NCI-H446 treated with DMSO at 0.1 percent for 48 hours (cell line): ENCODE results near the gene NPHP1.
"Not testable (repeated sequence)": the region's sequence is repeated elsewhere in the genome, so short reads cannot be mapped to it uniquely, and the experiment has no call there.

Experiments
- DNase-seq: peaks from one replicate; lab custom pipeline; 2025; lab: John Stamatoyannopoulos, UW

The NPHP1 gene

DNA sequence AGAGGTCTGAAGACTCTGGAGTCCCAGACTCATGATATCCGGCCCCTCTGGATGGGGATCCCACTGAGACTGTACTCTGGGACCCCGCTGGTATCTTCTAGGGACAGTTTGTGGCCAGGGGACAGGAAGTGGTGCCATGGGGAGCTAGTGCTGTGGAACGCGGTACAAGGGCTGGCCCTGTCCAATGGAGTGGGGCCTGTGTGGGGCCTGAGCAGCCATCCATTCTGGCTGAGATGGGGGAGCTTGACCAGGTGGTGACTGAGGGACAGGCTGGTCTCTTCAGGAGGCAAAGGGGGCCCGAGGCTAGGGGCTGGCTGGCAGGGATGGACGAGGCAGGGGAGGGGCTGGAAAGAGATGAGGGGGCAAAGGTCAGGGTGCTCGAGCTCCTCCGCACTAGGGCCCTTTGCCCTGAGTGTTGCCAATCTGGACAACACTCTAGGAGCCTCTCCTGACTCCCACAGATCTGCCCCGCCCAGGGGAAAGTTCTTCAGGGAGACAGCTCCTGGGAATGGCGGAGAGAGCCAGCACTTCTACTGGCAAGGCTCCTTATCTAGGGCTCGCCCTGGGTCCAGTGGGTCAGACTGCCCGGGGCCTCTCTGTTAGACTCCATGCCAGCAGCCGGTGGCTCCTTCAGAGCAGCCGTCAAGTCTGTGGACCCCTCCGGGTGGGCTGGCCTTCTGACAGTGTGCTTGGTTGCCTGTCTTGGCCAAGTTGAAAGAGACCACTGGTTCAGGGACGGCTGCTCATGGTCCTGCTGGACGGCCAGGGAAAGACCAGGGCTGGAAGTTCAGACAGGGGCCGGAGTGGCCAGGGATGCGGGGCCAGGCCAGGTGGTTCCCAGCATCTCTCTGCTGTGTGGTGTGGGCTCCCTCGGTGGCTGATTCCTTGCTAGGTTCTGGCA, 101.5 kb downstream of the NPHP1 start:
- no peak for DNase-seq

DNA sequence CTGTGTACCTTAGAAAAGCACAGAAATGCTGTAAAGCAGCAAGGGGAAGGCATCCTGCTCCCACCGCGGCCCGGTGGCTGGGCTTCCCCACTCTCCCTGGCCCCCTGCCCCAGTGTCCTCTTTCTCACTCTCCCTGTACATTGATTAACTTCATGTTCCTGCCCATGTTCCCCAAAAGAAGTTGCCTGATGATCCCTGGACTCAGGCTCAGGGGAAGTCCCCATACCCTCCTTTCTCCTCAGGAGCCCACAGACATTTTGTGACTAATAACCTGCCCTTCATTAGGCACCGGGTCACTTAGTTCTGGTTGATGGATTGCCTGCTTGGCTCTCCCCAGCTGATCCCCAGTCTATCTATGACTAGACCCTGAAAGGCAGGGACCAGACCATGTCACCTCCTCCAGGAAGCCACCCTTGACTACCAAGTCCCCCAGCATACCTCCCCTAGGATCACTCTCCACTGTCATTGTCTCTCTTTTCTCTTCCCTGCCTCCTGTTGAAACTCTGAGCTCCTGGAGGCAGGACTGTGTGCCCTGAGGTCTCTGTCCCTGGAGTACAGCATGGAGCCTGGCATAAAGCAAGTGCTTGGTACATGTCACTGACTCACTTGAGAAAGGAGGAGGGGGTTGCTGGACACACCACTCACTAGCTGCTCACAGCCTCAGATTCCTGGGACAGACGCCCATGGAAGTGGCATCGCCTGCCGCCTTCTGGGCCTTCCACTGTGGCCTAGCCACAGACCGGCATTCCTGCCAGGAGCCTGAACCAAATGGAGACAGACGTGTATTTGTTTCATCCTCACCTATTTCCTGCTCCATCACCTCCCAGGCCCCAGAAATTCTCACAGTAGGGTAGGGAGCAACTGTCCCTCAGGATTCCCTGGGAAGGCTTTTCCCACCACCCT, 102.7 kb downstream of the NPHP1 start:
- DNase-seq = peak; percentile 19

DNA sequence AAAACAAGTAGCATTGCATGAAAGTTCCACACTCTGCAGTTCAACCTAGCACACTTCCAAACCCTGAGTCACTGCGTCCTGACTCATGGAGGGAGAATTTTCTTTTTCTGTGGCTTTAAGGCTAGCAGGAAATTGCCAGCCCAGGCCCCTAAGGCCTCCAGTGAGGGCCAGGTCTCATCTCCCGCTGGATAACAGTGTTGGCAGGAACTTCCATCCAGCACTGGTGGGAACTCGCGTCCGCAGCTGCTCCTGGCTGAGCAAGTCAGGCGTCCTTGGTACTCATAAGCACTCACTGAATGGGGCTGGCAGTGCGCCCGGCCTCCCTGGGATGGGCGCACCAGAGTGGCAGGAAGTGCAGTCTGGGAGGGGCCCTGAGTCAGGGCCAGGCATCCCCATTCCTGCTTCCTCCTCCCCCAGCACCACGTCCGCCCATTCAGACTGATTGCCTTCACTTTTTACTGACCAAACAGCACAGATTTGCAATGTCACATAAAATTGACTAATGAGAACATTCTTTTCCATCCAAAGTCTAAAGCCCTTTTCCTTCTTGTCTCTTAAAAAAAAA, 103.5 kb downstream of the NPHP1 start:
- DNase-seq = peak; percentile 98

DNA sequence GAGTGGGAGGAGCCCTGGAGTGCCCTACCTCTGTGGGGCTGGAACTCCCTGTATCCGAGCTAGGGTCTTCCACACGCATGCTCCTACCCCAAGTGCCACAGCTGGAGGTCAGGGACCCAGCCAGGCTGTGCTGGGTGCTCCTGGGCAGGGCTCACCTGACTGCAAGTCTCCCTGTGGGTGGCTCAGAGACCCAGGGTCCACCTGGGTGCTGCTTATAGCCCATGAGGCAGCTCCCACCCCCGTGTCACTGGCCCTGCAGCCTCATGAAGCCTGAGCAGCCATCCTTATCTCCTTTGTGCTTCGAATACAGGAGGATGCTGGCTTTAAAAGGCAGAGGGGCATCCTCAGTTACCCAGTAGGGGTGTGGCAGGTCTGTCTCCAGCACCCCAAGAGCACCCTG, 103.9 kb downstream of the NPHP1 start:
- DNase-seq = not testable (repeated sequence)

DNA sequence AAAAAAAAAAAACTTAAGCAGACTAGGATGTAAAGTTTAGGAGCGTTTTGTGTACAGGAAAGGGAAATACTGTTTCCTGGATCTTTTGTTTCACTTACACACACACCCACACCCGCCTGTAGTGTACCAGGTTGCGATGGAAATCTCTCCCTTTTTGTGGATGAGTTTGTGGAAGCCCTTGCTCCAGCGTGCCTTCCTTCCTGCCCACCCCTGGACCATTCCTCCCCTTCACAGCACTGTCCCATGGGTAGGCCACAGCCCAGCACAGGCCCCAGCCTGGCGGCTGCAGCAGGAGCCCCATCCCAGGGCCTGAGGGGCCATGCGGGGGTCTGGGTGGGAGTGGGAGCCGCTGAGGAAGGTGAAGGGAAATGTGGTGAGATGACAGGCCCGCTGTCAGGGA, 104.3 kb downstream of the NPHP1 start:
- no peak for DNase-seq

DNA sequence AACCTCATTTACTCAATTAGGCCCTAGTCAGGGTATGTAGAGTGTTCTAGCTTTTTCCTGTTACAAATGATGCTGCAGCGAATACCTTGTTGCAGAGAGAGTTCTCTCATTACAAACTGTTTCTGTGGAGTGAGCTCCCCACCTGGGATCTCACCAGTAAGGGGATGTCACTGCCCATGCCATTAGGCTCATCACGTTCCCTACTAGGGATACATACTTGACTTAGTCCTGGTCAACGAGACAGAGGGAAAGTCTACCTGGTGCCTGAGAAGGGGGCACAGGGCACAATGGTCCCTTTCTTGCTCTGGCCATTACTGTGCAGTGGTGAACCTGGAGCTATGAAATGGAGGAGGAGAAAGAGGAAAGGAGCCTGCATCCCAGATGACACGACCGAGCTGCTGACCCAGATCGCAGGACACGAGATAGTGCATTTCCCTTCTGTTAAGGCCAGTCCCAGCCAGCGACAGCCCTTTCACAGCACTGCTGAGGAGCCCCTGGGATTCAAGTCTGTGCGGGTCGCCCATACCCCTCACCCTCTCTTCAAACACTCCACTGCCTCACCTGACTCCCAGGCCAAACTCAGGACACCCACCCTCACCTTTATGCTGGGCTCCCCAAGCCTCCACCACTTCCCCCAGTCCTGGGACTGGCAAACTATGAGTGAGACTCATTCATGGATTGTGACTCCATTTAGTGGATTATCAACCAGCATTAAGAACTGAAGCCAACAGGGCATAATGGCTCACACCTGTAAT, 105.2 kb downstream of the NPHP1 start:
- no peak for DNase-seq

DNA sequence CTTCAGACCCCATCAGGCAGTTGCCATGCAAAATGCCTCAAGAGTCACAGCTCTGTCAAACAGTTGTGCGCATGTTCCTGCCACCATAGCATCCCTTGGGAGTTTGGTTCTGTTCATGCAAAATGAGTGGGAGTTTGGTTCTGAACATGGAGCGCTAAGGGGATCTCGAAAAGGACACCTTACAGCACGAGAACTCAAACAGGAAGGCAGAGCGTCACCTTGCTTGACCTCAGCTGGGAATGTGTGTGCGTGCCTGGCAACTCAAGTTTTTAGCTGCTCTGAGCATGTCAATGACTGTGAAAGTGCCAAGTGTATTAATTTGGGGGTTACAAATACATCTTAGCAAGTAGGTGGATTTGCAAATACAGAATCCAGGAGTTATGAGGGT, 105.8 kb downstream of the NPHP1 start:
- no peak for DNase-seq

DNA sequence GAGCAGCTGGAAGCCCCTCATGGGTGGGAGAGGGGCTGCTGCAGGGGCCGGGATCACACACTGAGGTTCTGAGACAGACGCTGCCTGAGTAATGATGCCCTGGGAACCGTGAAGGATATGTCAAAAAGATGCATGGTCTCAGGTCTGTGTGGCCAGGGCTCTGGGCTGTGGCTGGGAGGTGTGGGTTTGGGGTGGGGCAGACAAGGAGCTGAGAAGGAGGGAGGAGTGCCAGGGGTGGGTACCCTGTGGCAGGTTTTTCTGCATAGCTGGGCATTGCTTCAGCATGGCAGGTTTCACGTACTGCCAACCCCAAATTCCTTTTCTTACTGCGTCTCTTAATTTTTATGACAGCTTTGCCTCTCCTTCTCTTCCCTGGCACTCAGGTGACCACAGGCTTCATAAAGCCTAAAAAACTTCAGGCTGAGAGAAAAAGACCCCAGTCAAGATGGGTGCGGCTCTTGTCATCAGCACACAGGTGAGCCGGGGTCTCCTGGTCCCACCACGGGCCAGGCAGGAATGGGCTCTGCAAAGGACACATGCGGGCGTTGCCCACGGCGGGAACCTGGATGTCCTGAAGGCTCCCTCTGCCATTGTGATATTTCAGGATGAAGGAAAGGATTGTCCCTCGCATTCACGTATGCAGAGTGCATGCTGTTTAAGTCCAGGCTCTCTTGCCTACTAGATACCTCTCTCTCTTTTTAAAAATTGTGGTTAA, 107.2 kb downstream of the NPHP1 start:
- no peak for DNase-seq

DNA sequence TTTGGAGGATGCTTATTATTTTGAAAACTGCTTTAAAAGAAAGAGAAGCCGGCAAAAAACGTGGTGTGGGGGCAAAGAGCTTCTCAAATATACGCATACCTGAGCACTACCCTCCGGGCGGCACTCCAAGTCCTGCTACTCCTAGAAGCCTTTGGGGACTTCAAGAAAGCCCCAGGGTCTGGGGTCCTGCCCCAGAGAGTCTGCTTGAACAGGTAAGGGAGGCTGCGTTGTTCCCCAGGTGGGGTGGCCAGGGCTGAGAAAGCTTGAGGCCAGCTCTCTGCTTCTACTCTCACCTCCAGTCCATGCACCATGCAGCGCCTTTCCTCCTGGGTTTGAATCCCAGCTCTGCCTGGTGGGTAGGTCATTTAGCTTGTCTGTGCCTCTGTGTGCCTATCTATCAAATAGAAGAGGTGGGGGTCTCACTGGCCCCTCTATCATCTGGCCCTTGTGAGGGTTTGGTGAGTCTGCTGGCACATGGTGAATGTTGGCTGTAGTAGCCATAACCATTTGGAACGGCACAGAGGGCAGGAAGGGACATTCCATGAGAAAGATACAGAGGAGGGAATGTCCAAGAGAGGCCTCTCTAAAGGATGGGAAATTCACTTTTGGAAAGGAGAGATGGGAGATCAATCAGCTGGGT, 108.7 kb downstream of the NPHP1 start:
- DNase-seq = no peak

DNA sequence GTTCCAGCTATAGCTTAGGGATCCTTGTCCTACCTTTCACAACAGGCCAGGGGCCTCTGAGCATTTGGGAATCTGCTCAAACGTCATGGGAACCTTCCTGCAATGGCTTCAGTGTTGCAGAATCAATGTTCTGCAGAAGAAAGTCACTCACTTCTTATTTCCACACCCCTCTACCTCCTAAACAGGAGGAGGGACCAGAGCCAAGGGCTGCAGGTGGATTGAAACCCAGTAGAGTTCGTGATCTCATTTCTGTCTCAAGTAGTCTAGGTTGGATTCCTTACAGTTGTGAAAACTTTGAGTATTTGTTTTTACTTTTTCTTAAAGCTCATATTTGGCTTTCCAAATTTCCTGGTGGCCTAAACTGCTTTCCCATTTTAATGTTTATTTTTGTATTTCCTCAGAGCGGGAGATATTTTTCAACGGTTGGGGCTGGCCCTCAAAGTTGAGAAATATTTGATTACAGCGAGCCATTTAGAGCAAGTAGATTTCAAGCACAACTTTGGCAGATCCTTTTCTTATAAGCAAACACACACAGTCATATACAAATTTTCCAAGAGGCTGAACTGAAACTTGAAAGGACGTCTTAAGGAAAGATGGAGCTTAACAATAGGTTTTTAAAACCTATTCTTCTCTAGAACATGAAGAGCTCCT, 109.8 kb downstream of the NPHP1 start:
- DNase-seq = not testable (repeated sequence)

DNA sequence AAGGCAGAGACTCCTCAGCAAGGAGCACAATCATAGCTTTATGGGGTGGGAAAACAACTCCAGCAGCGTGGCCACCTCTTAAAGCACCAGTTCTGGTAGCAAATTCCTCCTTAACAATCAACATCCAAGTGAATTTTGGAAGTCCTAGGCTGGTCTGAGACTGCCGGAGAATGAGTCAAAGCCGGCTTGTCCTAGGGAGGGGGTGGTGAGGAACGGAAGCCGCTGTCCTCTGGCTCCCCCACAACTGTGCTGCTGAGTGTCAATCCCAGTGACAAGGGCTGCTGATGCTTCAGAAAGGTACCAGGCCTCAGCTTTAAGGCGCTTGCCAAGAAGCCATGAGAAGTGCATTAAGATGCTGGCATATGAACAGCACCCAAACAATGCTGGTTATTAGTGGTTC, 110.9 kb downstream of the NPHP1 start:
- not testable (repeated sequence) for DNase-seq

DNA sequence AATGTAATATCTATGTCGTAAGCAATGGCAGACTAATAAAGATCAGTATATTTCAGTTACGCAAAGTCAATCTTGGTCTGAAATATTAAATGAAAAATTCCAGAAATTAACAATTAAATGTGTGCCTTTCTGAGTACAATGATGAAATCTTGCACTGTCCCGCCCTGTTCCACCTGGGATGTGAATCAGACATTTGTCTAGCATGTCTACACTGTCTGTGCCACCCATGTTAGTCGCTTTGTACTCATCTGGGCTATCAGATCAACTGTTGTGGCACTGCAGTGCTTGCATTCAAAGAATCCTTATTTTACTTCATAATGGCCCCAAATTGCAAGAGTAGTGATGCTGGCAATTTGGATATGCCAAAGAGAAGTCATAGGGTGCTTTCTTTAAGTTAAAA, 114.6 kb downstream of the NPHP1 start:
- not testable (repeated sequence) for DNase-seq

DNA sequence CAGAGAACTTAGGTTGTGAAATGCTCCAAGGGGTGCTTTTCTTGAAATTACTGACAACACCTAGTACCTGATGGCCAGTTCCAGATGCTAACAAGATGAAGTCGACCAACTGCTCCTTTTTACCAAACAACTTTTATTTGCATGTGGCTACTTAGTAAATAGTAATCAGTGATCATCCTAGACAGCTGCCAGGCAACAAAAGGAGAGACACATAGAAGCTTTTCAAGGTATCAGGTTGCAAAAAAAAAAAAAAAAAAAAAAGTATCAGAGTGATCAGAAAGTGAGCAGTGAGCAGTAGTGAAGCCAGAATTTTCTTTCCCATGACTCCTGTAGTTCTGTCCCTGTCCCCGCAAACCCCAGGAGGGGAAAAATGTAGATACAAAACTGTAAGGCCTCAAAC, 121.1 kb downstream of the NPHP1 start:
- DNase-seq = not testable (repeated sequence)

DNA sequence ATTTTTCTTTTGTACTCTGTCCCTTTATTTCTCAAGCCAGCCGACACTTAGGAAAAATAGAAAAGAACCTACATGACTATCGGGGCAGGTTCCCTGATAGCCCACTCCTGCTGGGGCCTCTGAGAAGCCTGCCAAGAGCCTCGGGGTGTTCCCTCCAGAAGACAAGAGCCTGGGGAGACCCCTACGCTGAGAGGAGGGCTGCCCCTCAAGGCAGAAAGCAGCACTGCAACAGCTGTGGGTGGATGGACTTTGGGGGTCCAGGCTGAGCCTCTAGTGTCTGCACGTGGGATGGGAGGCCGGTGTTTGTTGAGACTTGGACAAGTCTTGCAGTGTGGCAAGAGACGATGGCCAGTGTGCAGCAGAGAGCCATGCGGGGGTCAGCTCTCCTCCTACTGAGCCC, 121.7 kb downstream of the NPHP1 start:
- not testable (repeated sequence) for DNase-seq

DNA sequence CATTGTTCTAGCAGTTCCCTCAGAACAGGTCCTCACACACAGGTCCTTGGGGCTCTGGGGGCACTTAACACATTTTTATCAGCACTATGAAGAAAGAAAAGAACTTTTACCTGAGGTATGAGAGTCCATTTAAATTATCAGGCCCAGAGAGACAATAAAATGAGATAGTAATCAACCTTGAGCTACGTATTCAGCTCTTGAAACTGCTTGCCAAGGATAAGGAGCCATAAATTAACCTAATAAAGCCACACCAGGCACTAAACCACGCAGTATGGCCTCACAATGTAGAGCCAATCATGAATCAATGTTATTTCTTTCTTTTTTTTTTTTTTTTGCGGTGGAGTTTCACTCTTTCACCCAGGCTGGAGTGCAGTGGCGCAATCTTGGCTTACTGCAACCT, 126.7 kb downstream of the NPHP1 start:
- DNase-seq = not testable (repeated sequence)

DNA sequence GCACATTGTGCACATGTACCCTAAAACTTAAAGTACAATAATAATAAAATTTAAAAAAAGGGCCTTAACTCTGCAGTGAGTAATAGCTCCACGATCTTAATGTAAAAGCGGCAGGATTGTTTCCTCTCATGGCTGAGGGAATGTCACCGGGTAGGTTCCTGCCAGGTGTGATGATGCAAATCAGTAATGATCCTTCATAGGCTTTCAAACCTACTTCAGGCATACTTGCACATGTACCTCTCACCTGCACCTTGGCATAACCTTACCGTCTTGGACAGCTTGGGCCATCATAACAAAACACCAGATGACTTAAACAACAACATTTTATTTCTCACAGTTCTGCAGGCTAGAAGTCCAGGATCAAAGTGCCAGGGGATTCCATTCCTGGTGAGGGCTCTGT, 128.9 kb downstream of the NPHP1 start:
- DNase-seq = not testable (repeated sequence)
